SU-DHL-6 (cell line): ENCODE data around the gene SPNS2.

Experiments
- H2AFZ ChIP-seq: fragments of 200-600 bp; sonication (generic); 2 replicates; pipeline ENCODE4 v1.6.1; 2014; ENCODE audit warnings: low read depth, mild to moderate bottlenecking, moderate library complexity, mixed read lengths, antibody characterized with exemption, low read length; ENCODE audit not compliant: severe bottlenecking
- H3F3A ChIP-seq: fragments of 200-600 bp; shearing (Covaris generic); 2 replicates; pipeline ENCODE4 v1.6.0; 2016; ENCODE audit warnings: antibody characterized with exemption, mild to moderate bottlenecking; ENCODE audit not compliant: insufficient read depth
- H3K27ac ChIP-seq: fragments of 200-600 bp; sonication (generic); 2 replicates; pipeline ENCODE4 v1.5.1; 2016; ENCODE audit warnings: low read depth, mild to moderate bottlenecking, low read length, moderate library complexity, mixed read lengths
- H3K27me3 ChIP-seq: fragments of 200-600 bp; sonication (generic), shearing (Covaris generic); 2 replicates; pipeline ENCODE4 v1.6.0; 2014; ENCODE audit warnings: mild to moderate bottlenecking, low read length
- H3K36me3 ChIP-seq: fragments of 200-600 bp; sonication (generic); 2 replicates; pipeline ENCODE4 v1.6.1; 2014; ENCODE audit warnings: mild to moderate bottlenecking, low read length, mixed read lengths
- H3K4me2 ChIP-seq: fragments of 300-600, 200-600 bp; shearing (Covaris generic), sonication (generic); 2 replicates; pipeline ENCODE4 v1.6.0; 2014; ENCODE audit warnings: low read length, low read depth, mild to moderate bottlenecking; ENCODE audit not compliant: poor library complexity, severe bottlenecking
- H3K4me3 ChIP-seq: fragments of 200-600 bp; sonication (generic); 2 replicates; pipeline ENCODE4 v1.5.1; 2014; ENCODE audit warnings: antibody characterized with exemption, low read length, mild to moderate bottlenecking, mixed read lengths; ENCODE audit not compliant: insufficient read depth, poor library complexity, severe bottlenecking
- H3K79me2 ChIP-seq: fragments of 200-600 bp; sonication (generic); 2 replicates; pipeline ENCODE4 v1.6.1; 2014; ENCODE audit warnings: mild to moderate bottlenecking, low read length, moderate library complexity; ENCODE audit not compliant: insufficient read depth
- H3K9ac ChIP-seq: fragments of 200-600 bp; sonication (generic); 2 replicates; pipeline ENCODE4 v1.7.0; 2014; ENCODE audit warnings: mild to moderate bottlenecking, low read length
- H3K9me2 ChIP-seq: fragments of 200-600 bp; sonication (generic); replicated peaks from 2 replicates; pipeline ENCODE4 v1.6.1; 2014; ENCODE audit warnings: low read length; ENCODE audit not compliant: insufficient read depth
- H3K9me3 ChIP-seq: fragments of 200-600 bp; sonication (generic); 2 replicates; pipeline ENCODE4 v1.6.1; 2014; ENCODE audit warnings: low read length, mixed read lengths; ENCODE audit not compliant: insufficient read depth
- H4K20me1 ChIP-seq: fragments of 200-600 bp; sonication (generic); 2 replicates; pipeline ENCODE4 v1.6.1; 2014; ENCODE audit warnings: low read depth, mild to moderate bottlenecking, antibody characterized with exemption, low read length, moderate library complexity, mixed read lengths
- EZH2phosphoT487 ChIP-seq: fragments of 200-600 bp; sonication (generic), shearing (Covaris generic); conservative IDR thresholded peaks from 2 replicates; pipeline ENCODE4 v1.6.1; 2018; ENCODE audit warnings: mild to moderate bottlenecking, antibody characterized with exemption, low read length, moderate library complexity, mixed read lengths
- TF ChIP-seq, protein P1 (sequence below): fragments of 200-600 bp; sonication (generic); IDR thresholded peaks from one replicate; pipeline ENCODE4 v1.5.1; 2017; ENCODE audit warnings: antibody characterized with exemption, mild to moderate bottlenecking, low read length, moderate library complexity; ENCODE audit not compliant: insufficient read depth, poor library complexity, severe bottlenecking

The SPNS2 gene

GRCh38 chr17:4536259-4536741 lies 37.6 kb downstream of the SPNS2 start:
- no peak overlapping the region for H3K4me3 ChIP-seq
- peaks cover 7% of the 10 kb centered on the region; the same call in 1 of the 2 replicates for H3F3A ChIP-seq
- H3K27ac ChIP-seq = no peak overlapping the region
- no peak overlapping the region for H3K9ac ChIP-seq
- no peak overlapping the region for H3K4me2 ChIP-seq
- H3K79me2 ChIP-seq = no peaks in the 10 kb centered on the region
- no peaks in the 10 kb centered on the region for H3K27me3 ChIP-seq
- H3K36me3 ChIP-seq = no peaks in the 10 kb centered on the region
- TF ChIP-seq, protein P1, sequence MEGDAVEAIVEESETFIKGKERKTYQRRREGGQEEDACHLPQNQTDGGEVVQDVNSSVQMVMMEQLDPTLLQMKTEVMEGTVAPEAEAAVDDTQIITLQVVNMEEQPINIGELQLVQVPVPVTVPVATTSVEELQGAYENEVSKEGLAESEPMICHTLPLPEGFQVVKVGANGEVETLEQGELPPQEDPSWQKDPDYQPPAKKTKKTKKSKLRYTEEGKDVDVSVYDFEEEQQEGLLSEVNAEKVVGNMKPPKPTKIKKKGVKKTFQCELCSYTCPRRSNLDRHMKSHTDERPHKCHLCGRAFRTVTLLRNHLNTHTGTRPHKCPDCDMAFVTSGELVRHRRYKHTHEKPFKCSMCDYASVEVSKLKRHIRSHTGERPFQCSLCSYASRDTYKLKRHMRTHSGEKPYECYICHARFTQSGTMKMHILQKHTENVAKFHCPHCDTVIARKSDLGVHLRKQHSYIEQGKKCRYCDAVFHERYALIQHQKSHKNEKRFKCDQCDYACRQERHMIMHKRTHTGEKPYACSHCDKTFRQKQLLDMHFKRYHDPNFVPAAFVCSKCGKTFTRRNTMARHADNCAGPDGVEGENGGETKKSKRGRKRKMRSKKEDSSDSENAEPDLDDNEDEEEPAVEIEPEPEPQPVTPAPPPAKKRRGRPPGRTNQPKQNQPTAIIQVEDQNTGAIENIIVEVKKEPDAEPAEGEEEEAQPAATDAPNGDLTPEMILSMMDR = no peak
- TF ChIP-seq EZH2phosphoT487 = no peak
- H2AFZ ChIP-seq = no peak overlapping the region
- no peaks in the 10 kb centered on the region for H4K20me1 ChIP-seq
- H3K9me3 ChIP-seq = no peaks in the 10 kb centered on the region
- H3K9me2 ChIP-seq = no peaks in the 10 kb centered on the region

DNA sequence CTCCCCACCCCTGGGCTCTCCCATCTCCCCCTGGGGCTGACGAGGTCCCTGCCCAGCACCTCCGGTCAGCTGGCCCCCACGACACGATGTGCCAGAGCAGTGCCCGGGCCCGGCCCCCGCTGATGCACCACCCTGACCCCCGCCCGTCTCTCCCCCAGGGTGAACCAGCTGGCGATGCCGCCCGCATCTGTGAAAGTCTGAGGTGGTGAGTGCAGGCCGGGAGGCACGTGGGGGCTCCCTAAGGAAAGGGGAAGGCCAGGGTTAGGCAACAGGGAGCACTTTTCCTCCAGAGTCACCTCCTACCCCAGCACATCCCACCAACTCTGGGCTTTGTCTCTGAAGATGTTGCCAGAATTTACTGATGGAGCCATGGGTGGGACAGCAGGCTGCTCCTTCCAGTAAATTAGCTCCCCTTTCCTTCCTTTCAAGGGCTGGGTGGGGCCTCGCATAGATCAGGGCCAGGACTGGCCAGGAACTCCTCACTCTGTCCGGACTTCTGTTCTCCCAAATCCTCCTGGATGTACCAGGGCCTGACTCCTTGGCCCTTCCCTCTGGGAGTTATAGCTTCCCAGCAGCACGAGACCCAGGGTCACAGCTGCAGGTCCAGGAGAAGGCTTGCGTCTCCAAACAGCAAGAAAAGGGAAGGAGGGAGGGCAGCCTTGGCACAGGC lies 38.2 kb downstream of the SPNS2 start:
- H3K9me3 ChIP-seq = no peaks in the 10 kb centered on the region
- TF ChIP-seq EZH2phosphoT487 = no peak
- TF ChIP-seq, protein P1 = no peak
- H2AFZ ChIP-seq = no peak overlapping the region
- H3K36me3 ChIP-seq = no peaks in the 10 kb centered on the region
- peaks cover 7% of the 10 kb centered on the region; the same call in 1 of the 2 replicates for H3F3A ChIP-seq
- H3K4me3 ChIP-seq = no peak overlapping the region
- H3K9ac ChIP-seq = no peak overlapping the region
- no peaks in the 10 kb centered on the region for H3K9me2 ChIP-seq
- H3K27me3 ChIP-seq = no peaks in the 10 kb centered on the region
- no peaks in the 10 kb centered on the region for H4K20me1 ChIP-seq
- no peak overlapping the region for H3K27ac ChIP-seq
- H3K4me2 ChIP-seq = no peak overlapping the region
- no peaks in the 10 kb centered on the region for H3K79me2 ChIP-seq

DNA sequence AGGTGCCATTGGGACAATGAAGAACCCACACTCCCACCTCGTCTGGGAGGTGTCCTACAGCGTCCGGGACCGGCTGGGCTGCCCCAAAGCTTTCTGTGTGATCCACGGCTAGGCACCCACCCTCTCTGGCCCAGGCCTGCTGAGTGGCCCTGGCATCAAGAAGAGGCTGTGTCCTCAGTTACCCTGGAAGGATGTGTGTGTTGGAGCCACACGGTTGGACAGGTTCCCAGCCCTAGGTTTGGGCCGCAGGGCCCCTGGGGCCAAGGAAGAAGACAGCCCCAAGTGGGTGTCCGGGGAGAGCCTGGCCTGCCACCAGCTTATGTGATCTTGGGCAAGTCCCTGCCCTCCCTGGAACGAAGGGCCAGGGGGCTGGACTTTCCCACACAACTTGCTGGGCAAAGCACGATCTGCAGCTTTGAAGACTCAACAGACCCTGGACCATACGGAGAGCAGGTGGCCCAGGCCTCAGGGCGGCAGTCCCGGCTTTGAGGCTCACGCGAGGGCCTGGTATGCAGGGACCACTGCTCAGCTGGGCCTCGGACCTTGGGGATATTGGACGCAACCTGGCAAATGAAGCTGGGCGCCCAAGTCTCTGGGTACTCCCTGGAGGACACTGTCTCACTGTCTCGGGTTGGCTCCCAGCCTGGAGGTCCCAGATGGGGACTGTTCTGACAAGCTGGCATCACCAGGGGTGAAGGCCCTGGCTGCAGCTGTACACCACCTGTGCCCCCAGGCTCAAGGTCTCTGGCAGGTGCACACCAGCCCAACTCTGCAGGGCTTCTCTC lies 39.0 kb downstream of the SPNS2 start:
- Histone ChIP-seq H3K9me3 (no peaks in the 10 kb centered on the region), H3K79me2 (no peaks in the 10 kb centered on the region), H3F3A (peaks cover 7% of the 10 kb centered on the region; the same call in 1 of the 2 replicates), H3K27ac (no peak overlapping the region), H3K9me2 (no peaks in the 10 kb centered on the region), H3K9ac (no peak overlapping the region), H3K27me3 (no peaks in the 10 kb centered on the region), H3K4me3 (no peak overlapping the region), H3K4me2 (no peak overlapping the region), H2AFZ (no peak overlapping the region), H4K20me1 (no peaks in the 10 kb centered on the region), H3K36me3 (no peaks in the 10 kb centered on the region; the same call in 1 of the 2 replicates)
- TF ChIP-seq, protein P1 = no peak
